Hepatocyte (in vitro differentiated cells): ENCODE data around the gene SLX1B. TPM values are rescaled to one million over a fixed set of nuclear protein-coding genes. Genes with fewer than 3 reads are reported as not detected.
"Not testable (repeated sequence)": the region's sequence is repeated elsewhere in the genome, so short reads cannot be mapped to it uniquely, and the experiment has no call there.

Experiments used
- DNase-seq: peaks from one replicate; pipeline ENCODE4 v3.0.0-alpha.2; 2016; ENCODE audit warnings: low spot score
- H2AFZ ChIP-seq: fragments of 200-600 bp; sonication (generic); 2 replicates; pipeline ENCODE4 v1.6.0; 2016; ENCODE audit warnings: antibody characterized with exemption, mild to moderate bottlenecking
- H3K27ac ChIP-seq: fragments of 200-600 bp; sonication (generic); 2 replicates; pipeline ENCODE4 v1.5.1; 2016; ENCODE audit warnings: mild to moderate bottlenecking
- H3K27me3 ChIP-seq: fragments of 200-600 bp; sonication (generic); 2 replicates; pipeline ENCODE4 v1.6.1; 2016
- H3K36me3 ChIP-seq: fragments of 200-600 bp; sonication (generic); replicated peaks from 2 replicates; pipeline ENCODE4 v1.5.1; 2016; ENCODE audit warnings: low read depth; ENCODE audit not compliant: insufficient read depth
- H3K4me1 ChIP-seq: fragments of 200-600 bp; sonication (generic); 2 replicates; pipeline ENCODE4 v1.5.1; 2016; ENCODE audit warnings: mild to moderate bottlenecking, moderate library complexity; ENCODE audit not compliant: insufficient read depth
- H3K4me2 ChIP-seq: fragments of 200-600 bp; sonication (generic); 2 replicates; pipeline ENCODE4 v1.6.0; 2016
- H3K4me3 ChIP-seq: fragments of 200-600 bp; sonication (generic); 2 replicates; pipeline ENCODE4 v1.5.1; 2016; ENCODE audit warnings: mild to moderate bottlenecking
- H3K79me2 ChIP-seq: fragments of 200-600 bp; sonication (generic); 2 replicates; pipeline ENCODE4 v1.6.0; 2017; ENCODE audit warnings: mild to moderate bottlenecking
- H3K9me2 ChIP-seq: fragments of 200-600 bp; sonication (generic); replicated peaks from 2 replicates; pipeline ENCODE4 v1.6.0; 2017; ENCODE audit warnings: mild to moderate bottlenecking; ENCODE audit not compliant: insufficient read depth
- H3K9me3 ChIP-seq: fragments of 200-600 bp; sonication (generic); 2 replicates; pipeline ENCODE4 v1.5.1; 2016; ENCODE audit warnings: low read depth, mild to moderate bottlenecking
- H4K20me1 ChIP-seq: fragments of 200-600 bp; sonication (generic); 2 replicates; pipeline ENCODE4 v1.6.0; 2016; ENCODE audit warnings: mild to moderate bottlenecking; ENCODE audit not compliant: insufficient read depth, poor library complexity, severe bottlenecking
- WGBS: methylation state at CpG from one replicate; pipeline ENCODE4 v1.1.6; 2016; ENCODE audit warnings: low lambda C conversion rate; ENCODE audit errors: missing lambda C conversion rate; 5-methylcytosine and 5-hydroxymethylcytosine counted together
- polyA plus RNA-seq: library from polyadenylated mRNA; unstranded; fragments of >200 nt; fragmentation: Nextera tagmentation; extraction: Ambion mirVana; gene quantifications from 2 replicates; pipeline ENCODE4 v1.2.1, GENCODE V29; 2016
- total RNA-seq: library from RNA; depleted of rRNA; stranded (reverse); fragments of >200 nt; gene quantifications from 2 replicates; pipeline ENCODE4 v1.2.3, GENCODE V29; 2014

SLX1B gene
- 27.9 and 32.7 TPM in 2 replicates for total RNA-seq
- 0.91 and 14.2 TPM in 2 replicates for polyA plus RNA-seq

GRCh38 chr16:29454269-29454668, at the start of gene SLX1B, which contains the start of gene BOLA2:
TSS of gene SLX1B (plus strand) at chr16:29454533.
TSS of gene BOLA2 (minus strand) at chr16:29454351. CDS start at chr16:29454253, 98 bp downstream.
- no CpG with 5 or more reads among the region's 33 CpGs for WGBS
- H3K4me2 ChIP-seq, H3K79me2 ChIP-seq, H3K36me3 ChIP-seq, H2AFZ ChIP-seq, H3K27me3 ChIP-seq, H4K20me1 ChIP-seq, H3K4me1 ChIP-seq, H3K9me3 ChIP-seq, H3K4me3 ChIP-seq, H3K9me2 ChIP-seq, H3K27ac ChIP-seq, DNase-seq: not testable (repeated sequence)

- H3K27me3 ChIP-seq, H3K9me2 ChIP-seq, H3K4me3 ChIP-seq, H3K27ac ChIP-seq, H3K9me3 ChIP-seq, H3K79me2 ChIP-seq, H3K4me1 ChIP-seq, DNase-seq, H4K20me1 ChIP-seq, H2AFZ ChIP-seq, H3K36me3 ChIP-seq, H3K4me2 ChIP-seq: not testable (repeated sequence)
- 75% methylated on average over 7 of the region's 7 CpGs for WGBS
These were observed 49.1 kb upstream of the SLX1B start for GRCh38 chr16:29405249-29405648.

- H2AFZ ChIP-seq, H3K27me3 ChIP-seq, H3K4me1 ChIP-seq, H3K9me3 ChIP-seq, DNase-seq, H3K9me2 ChIP-seq, H3K27ac ChIP-seq, H3K36me3 ChIP-seq, H3K4me3 ChIP-seq, H4K20me1 ChIP-seq, H3K4me2 ChIP-seq, H3K79me2 ChIP-seq: not testable (repeated sequence)
- 97% methylated on average over 2 of the region's 2 CpGs for WGBS
These were observed 30.7 kb upstream of the SLX1B start for GRCh38 chr16:29423587-29423986.

GRCh38 chr16:29425390-29425789, 28.9 kb upstream of the SLX1B start:
- 100% methylated on average over 3 of the region's 3 CpGs for WGBS
- not testable (repeated sequence) for H4K20me1 ChIP-seq, H3K36me3 ChIP-seq, H3K79me2 ChIP-seq, H3K4me3 ChIP-seq, H2AFZ ChIP-seq, H3K9me2 ChIP-seq, H3K27me3 ChIP-seq, DNase-seq, H3K27ac ChIP-seq, H3K4me2 ChIP-seq, H3K9me3 ChIP-seq, H3K4me1 ChIP-seq

- H3K4me2 ChIP-seq, H3K27ac ChIP-seq, H4K20me1 ChIP-seq, H3K79me2 ChIP-seq, H3K9me3 ChIP-seq, H3K4me3 ChIP-seq, H3K9me2 ChIP-seq, H2AFZ ChIP-seq, H3K4me1 ChIP-seq, H3K36me3 ChIP-seq, DNase-seq, H3K27me3 ChIP-seq: not testable (repeated sequence)
- WGBS = no CpG with 5 or more reads among the region's 21 CpGs
These were observed 579 bp upstream of the SLX1B start for GRCh38 chr16:29453754-29454153.

GRCh38 chr16:29454828-29455227, 495 bp downstream of the SLX1B start:
- H3K27ac ChIP-seq, H3K36me3 ChIP-seq, H3K79me2 ChIP-seq, H3K27me3 ChIP-seq, DNase-seq, H3K4me2 ChIP-seq, H2AFZ ChIP-seq, H3K9me2 ChIP-seq, H3K4me3 ChIP-seq, H3K9me3 ChIP-seq, H3K4me1 ChIP-seq, H4K20me1 ChIP-seq: not testable (repeated sequence)
- no CpG with 5 or more reads among the region's 29 CpGs for WGBS

- not testable (repeated sequence) for H2AFZ ChIP-seq, H3K36me3 ChIP-seq, H3K79me2 ChIP-seq, H3K4me3 ChIP-seq, H3K9me2 ChIP-seq, H4K20me1 ChIP-seq, H3K4me2 ChIP-seq, H3K4me1 ChIP-seq, DNase-seq, H3K27ac ChIP-seq, H3K27me3 ChIP-seq, H3K9me3 ChIP-seq
- 95% methylated on average over 1 of the region's 2 CpGs for WGBS
These were observed 3.3 kb downstream of the SLX1B start for GRCh38 chr16:29457660-29458059.

- H3K27me3 ChIP-seq, H3K27ac ChIP-seq, H3K4me3 ChIP-seq, H3K36me3 ChIP-seq, H2AFZ ChIP-seq, H3K9me3 ChIP-seq, DNase-seq, H3K79me2 ChIP-seq, H3K4me2 ChIP-seq, H3K9me2 ChIP-seq, H4K20me1 ChIP-seq, H3K4me1 ChIP-seq: not testable (repeated sequence)
- WGBS = no CpG with 5 or more reads among the region's 13 CpGs
These were observed 5.6 kb downstream of the SLX1B start, which contains the start of gene SULT1A4 for GRCh38 chr16:29459706-29460646. TSS of gene SULT1A4 (plus strand) at chr16:29459913. CDS start at chr16:29461386, 1,473 bp downstream.

GRCh38 chr16:29460647-29461030, 6.3 kb downstream of the SLX1B start:
- H3K9me3 ChIP-seq, H3K36me3 ChIP-seq, H3K79me2 ChIP-seq, DNase-seq, H3K4me2 ChIP-seq, H2AFZ ChIP-seq, H3K4me3 ChIP-seq, H3K9me2 ChIP-seq, H3K4me1 ChIP-seq, H3K27ac ChIP-seq, H4K20me1 ChIP-seq, H3K27me3 ChIP-seq: not testable (repeated sequence)
- WGBS = no CpG with 5 or more reads among the region's 9 CpGs
